B cell (primary cell): Measurements from ENCODE around the gene PGBD2. TPM values are rescaled to one million over a fixed set of nuclear protein-coding genes. Genes with fewer than 3 reads are reported as not detected.
"Not testable (repeated sequence)": the region's sequence is repeated elsewhere in the genome, so short reads cannot be mapped to it uniquely, and the experiment has no call there.

ENCODE experiments used
- ATAC-seq: fragments of 200-7000 bp; cut with Tn5 transposase; one replicate; pipeline ENCODE4 v1.10.0; 2021; ENCODE audit warnings: low read depth, mild to moderate bottlenecking, moderate number of reproducible peaks, moderate library complexity
- CTCF ChIA-PET: fragments of 350-600 bp; sonication (Branson Sonifier 250); formaldehyde crosslinking; loops from one replicate; lab custom pipeline; 2021; ENCODE audit warnings: antibody characterized with exemption, inconsistent platforms; lab: Charles Lee
- POLR2A ChIA-PET: fragments of 350-600 bp; sonication (Branson Sonifier 250); formaldehyde crosslinking; loops from one replicate; lab custom pipeline; 2021; ENCODE audit warnings: antibody characterized with exemption; lab: Charles Lee
- DNase-seq: peaks from one replicate; pipeline ENCODE4 v3.0.0; 2013
- H2AFZ ChIP-seq: 2 replicates; pipeline ENCODE4 v1.6.1; 2012; ENCODE audit warnings: mild to moderate bottlenecking, low read depth, low read length; ENCODE audit not compliant: insufficient read depth, poor library complexity, severe bottlenecking
- H3K27ac ChIP-seq, 2 donors: 1 replicate in 1 of 2; 2 replicates in 1 of 2; pipeline ENCODE4 v1.5.1; 2012 to 2013; ENCODE audit warnings: low read length in 2 of 2, mild to moderate bottlenecking in 2 of 2, moderate library complexity in 1 of 2
- H3K27me3 ChIP-seq, 4 experiments: fragments of 200-600 bp in 1 of 4; sonication (generic) in 1 of 4; replicated peaks in 1 of 4; 1 replicate in 2 of 4; 2 replicates in 2 of 4; pipeline versions ENCODE4 v1.6.1 to v1.7.0; 2013 to 2016; ENCODE audit warnings: low read length in 3 of 4, mild to moderate bottlenecking in 2 of 4, mixed read lengths in 1 of 4, moderate library complexity in 1 of 4; ENCODE audit not compliant: insufficient read depth in 4 of 4, control insufficient read depth in 3 of 4; ENCODE audit errors: control extremely low read depth in 1 of 4
- H3K36me3 ChIP-seq, 2 experiments: replicated peaks in 1 of 2; 1 replicate in 1 of 2; 2 replicates in 1 of 2; pipeline versions ENCODE4 v1.6.1 to v1.7.1; 2013; ENCODE audit warnings: low read length in 1 of 2; ENCODE audit not compliant: insufficient read depth in 2 of 2, control insufficient read depth in 1 of 2; ENCODE audit errors: control extremely low read depth in 1 of 2, extremely low read depth in 1 of 2
- H3K4me1 ChIP-seq, 2 donors: fragments of 200-600 bp in 1 of 2; sonication (generic) in 1 of 2; 1 replicate in 1 of 2; 2 replicates in 1 of 2; pipeline versions ENCODE4 v1.5.1 to v1.6.1; 2013 to 2017; ENCODE audit warnings: low read length in 2 of 2; ENCODE audit not compliant: control insufficient read depth in 2 of 2, insufficient read depth in 2 of 2
- H3K4me2 ChIP-seq: replicated peaks from 2 replicates; pipeline ENCODE3; 2012; ENCODE audit warnings: mild to moderate bottlenecking, low read depth, low read length; ENCODE audit not compliant: poor library complexity, severe bottlenecking
- H3K4me3 ChIP-seq, 5 experiments: fragments of 200-600 bp in 1 of 5; sonication (generic) in 1 of 5; 1 replicate in 3 of 5; 2 replicates in 2 of 5; pipeline versions ENCODE4 v1.5.1 to v1.7.0; 2011 to 2016; ENCODE audit warnings: low read length in 4 of 5, mild to moderate bottlenecking in 4 of 5, low read depth in 2 of 5, control low read depth in 1 of 5, moderate library complexity in 1 of 5; ENCODE audit not compliant: insufficient read depth in 1 of 5; ENCODE audit errors: control extremely low read depth in 1 of 5, extremely low read depth in 1 of 5
- H3K79me2 ChIP-seq: fragments of 200-600 bp; sonication (generic); one replicate; pipeline ENCODE4 v1.6.0; 2016; ENCODE audit warnings: low read length; ENCODE audit not compliant: control insufficient read depth, insufficient read depth
- H3K9ac ChIP-seq: fragments of 200-600 bp; sonication (generic); 2 replicates; pipeline ENCODE4 v1.6.1; 2017; ENCODE audit warnings: mild to moderate bottlenecking, low read length, moderate library complexity
- H3K9me3 ChIP-seq, 3 donors: one replicate each; pipeline versions ENCODE4 v1.6.1 to v1.7.1; 2013; ENCODE audit warnings: low read length in 2 of 3; ENCODE audit not compliant: control insufficient read depth in 2 of 3, insufficient read depth in 1 of 3; ENCODE audit errors: control extremely low read depth in 1 of 3
- H4K20me1 ChIP-seq: 2 replicates; pipeline ENCODE4 v1.6.0; 2012; ENCODE audit warnings: mild to moderate bottlenecking, low read length; ENCODE audit not compliant: insufficient read depth, control insufficient read depth, poor library complexity, severe bottlenecking
- H3K27ac Mint-ChIP-seq: one replicate; pipeline ENCODE4 v1.8.0; 2021; ENCODE audit warnings: mixed read lengths
- H3K27me3 Mint-ChIP-seq: one replicate; pipeline ENCODE4 v1.8.0; 2021; ENCODE audit warnings: mixed read lengths
- H3K4me1 Mint-ChIP-seq: one replicate; pipeline ENCODE4 v1.8.0; 2021; ENCODE audit warnings: mixed read lengths
- H3K4me3 Mint-ChIP-seq: one replicate; pipeline ENCODE4 v1.8.0; 2021; ENCODE audit warnings: mixed read lengths
- H3K9me3 Mint-ChIP-seq: one replicate; pipeline ENCODE4 v1.8.0; 2022; ENCODE audit warnings: mixed read lengths; ENCODE audit not compliant: insufficient read depth
- EZH2 ChIP-seq: IDR thresholded peaks from 2 replicates; pipeline ENCODE4 v1.6.1; 2012; ENCODE audit warnings: borderline replicate concordance, low read depth, mild to moderate bottlenecking, moderate library complexity, low read length; ENCODE audit not compliant: insufficient read depth, poor library complexity, severe bottlenecking
- WGBS: methylation state at CpG from one replicate; pipeline ENCODE4 v1.1.5; 2013; ENCODE audit warnings: missing lambda C conversion rate; ENCODE audit not compliant: insufficient coverage; 5-methylcytosine and 5-hydroxymethylcytosine counted together
- intact Hi-C: fragments of 100-400 bp; cut with micrococcal nuclease; formaldehyde crosslinking; loops from one replicate; pipeline ENCODE4 v1.10.0; 2022
- polyA plus RNA-seq: library from polyadenylated mRNA; depleted of rRNA; stranded (reverse); fragments of >200 nt; gene quantifications from 2 replicates; pipeline ENCODE4 v1.2.3, GENCODE V29; 2012
- total RNA-seq, 2 donors: library from RNA; stranded (reverse); fragments of 120-200 nt in 1 of 2; gene quantifications; 1 replicate in 1 of 2; 2 replicates in 1 of 2; pipeline versions ENCODE4 v1.2.3 to v1.2.4, GENCODE V29; 2013 to 2022
- TF ChIP-seq, protein P1 (sequence below): fragments of 200-600 bp; IDR thresholded peaks from one replicate; pipeline ENCODE4 v1.8.0; 2022; ENCODE audit warnings: antibody characterized with exemption, mild to moderate bottlenecking

PGBD2 gene
- total and polyA plus RNA-seq, 2 donors (not counting 1 experiment from before 2014, with no cell fraction given) = 13.3 to 27.7 TPM

DNA sequence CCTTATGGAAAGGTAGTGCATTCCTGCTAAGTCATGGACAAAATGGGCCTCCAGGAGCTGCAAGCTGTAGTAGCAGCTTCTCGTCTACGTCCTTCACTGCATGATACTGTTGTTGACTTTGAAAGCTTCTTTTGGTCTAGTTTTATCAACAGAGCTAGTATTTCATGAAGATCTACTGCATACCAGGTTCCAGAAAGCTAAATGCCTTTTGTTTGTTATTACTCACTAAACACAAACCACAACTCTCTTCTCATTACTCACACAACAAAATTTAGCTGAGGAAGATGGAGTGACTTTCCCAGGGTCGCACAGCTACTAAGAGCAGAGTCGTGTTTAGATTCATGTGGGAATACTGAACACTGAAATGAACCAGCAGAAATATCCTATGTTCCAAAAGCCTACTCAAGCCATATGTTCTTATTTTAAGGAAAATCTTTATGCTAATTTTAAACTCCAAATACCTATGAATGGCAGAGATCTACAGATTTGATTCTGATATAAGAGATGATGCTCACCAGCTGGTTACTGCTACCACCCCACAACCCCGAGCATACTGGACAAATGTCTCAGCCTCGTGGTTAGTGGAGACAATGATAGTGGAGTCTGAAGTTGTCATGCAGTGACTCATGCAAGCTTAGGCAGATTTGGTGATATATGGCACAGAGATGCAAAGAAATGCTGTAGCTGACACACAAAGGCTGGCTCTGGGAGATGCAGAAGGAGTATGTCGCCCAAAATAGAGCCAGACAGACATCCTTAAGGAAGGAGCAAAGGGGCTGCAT lies 20.6 kb downstream of the PGBD2 start:
- whole genome bisulfite sequencing = 100% methylated on average over 2 of the region's 7 CpGs

GRCh38 chr1:248927283-248927682 lies 21.2 kb downstream of the PGBD2 start:
- H3K4me3 Mint-ChIP-seq, H3K27ac Mint-ChIP-seq: not testable (repeated sequence)
- CTCF ChIA-PET = interaction anchor here (1.9 kb wide), 1 partner anchor 224 kb away, joined by 4 read pairs; no protein-coding TSS in a partner anchor

More for the DNA sequence above, 20.6 kb downstream of the PGBD2 start:
- peaks cover 6 to 8% of the 10 kb centered on the region in 2 donors for H3K4me1 ChIP-seq
- no peaks in the 10 kb centered on the region for H4K20me1 ChIP-seq
- H3K9ac ChIP-seq = no peak overlapping the region
- peaks cover 5% of the 10 kb centered on the region for H3K79me2 ChIP-seq
- no peak overlapping the region for H2AFZ ChIP-seq
- ChIA-PET POLR2A (no interaction called here), CTCF (interaction anchor here (1.2 to 1.9 kb wide), 4 partner anchors 21 to 223 kb away, joined by 3 to 7 read pairs (median 5); partner anchors contain the start of genes PGBD2 and ZNF692)
- Mint-ChIP-seq H3K9me3 (no peaks in the 10 kb centered on the region), H3K27ac (no peak overlapping the region), H3K4me3 (no peak overlapping the region), H3K4me1 (peaks cover 15% of the 10 kb centered on the region), H3K27me3 (no peaks in the 10 kb centered on the region)
- peaks cover 0 to 9% of the 10 kb centered on the region in 2 experiments for H3K36me3 ChIP-seq
- H3K27ac ChIP-seq = no peak overlapping the region
- H3K9me3 ChIP-seq = no peaks in the 10 kb centered on the region
- H3K4me2 ChIP-seq = no peak overlapping the region
- H3K4me3 ChIP-seq = no peak overlapping the region
- TF ChIP-seq, protein P1, sequence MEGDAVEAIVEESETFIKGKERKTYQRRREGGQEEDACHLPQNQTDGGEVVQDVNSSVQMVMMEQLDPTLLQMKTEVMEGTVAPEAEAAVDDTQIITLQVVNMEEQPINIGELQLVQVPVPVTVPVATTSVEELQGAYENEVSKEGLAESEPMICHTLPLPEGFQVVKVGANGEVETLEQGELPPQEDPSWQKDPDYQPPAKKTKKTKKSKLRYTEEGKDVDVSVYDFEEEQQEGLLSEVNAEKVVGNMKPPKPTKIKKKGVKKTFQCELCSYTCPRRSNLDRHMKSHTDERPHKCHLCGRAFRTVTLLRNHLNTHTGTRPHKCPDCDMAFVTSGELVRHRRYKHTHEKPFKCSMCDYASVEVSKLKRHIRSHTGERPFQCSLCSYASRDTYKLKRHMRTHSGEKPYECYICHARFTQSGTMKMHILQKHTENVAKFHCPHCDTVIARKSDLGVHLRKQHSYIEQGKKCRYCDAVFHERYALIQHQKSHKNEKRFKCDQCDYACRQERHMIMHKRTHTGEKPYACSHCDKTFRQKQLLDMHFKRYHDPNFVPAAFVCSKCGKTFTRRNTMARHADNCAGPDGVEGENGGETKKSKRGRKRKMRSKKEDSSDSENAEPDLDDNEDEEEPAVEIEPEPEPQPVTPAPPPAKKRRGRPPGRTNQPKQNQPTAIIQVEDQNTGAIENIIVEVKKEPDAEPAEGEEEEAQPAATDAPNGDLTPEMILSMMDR = no peak
- no peak for TF ChIP-seq EZH2
- ATAC-seq (no peak), DNase-seq (no peak)
- intact Hi-C loops = no loop called here
- H3K27me3 ChIP-seq = no peaks in the 10 kb centered on the region

DNA sequence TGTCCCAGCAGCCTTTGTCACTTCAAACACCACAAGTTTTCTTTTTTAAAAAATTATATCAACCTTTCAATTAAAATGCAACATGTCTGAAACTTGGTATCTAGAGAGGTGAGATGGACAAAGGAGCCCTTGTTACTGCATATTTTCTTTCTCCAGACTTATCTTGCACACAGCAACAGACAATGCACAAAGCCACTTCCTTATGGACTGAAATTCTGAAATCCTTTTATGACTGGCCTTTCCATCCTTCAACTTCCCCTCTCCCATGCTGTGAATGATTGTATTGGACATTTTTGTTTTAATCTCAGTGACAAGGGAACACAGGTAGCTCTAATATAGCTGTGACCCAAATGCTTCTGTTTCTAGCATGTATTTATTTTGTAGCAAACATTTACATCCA lies 22.1 kb downstream of the PGBD2 start:
- H3K9ac ChIP-seq, H3K4me2 ChIP-seq, H3K4me3 ChIP-seq, H3K79me2 ChIP-seq, H3K27me3 Mint-ChIP-seq, H3K4me1 Mint-ChIP-seq, H2AFZ ChIP-seq, CTCF ChIA-PET, H3K27ac Mint-ChIP-seq, DNase-seq, H3K9me3 Mint-ChIP-seq, H3K36me3 ChIP-seq, H3K4me3 Mint-ChIP-seq, ATAC-seq, intact Hi-C loops, H3K9me3 ChIP-seq, H3K4me1 ChIP-seq, POLR2A ChIA-PET, H4K20me1 ChIP-seq, H3K27me3 ChIP-seq, H3K27ac ChIP-seq: not testable (repeated sequence)

More at GRCh38 chr1:248927283-248927682, 21.2 kb downstream of the PGBD2 start:
- H3K4me1 Mint-ChIP-seq = peaks cover 12% of the 10 kb centered on the region
- ATAC-seq, H3K9me3 ChIP-seq, H3K4me1 ChIP-seq, H3K27me3 Mint-ChIP-seq, DNase-seq, POLR2A ChIA-PET, H3K9ac ChIP-seq, H3K27ac ChIP-seq, H3K36me3 ChIP-seq, H2AFZ ChIP-seq, H3K79me2 ChIP-seq, H3K4me3 ChIP-seq, H3K9me3 Mint-ChIP-seq, H3K27me3 ChIP-seq, H4K20me1 ChIP-seq, intact Hi-C loops, H3K4me2 ChIP-seq: not testable (repeated sequence)
- WGBS = 100% methylated on average over 2 of the region's 3 CpGs
